ENCODE results near the gene SUPT3H. TPM values are rescaled to one million over a fixed set of nuclear protein-coding genes. Genes with fewer than 3 reads are reported as not detected.
A peak's percentile ranks its signal among the peaks of the same experiment; 100 is the strongest.

The SUPT3H gene
- total and polyA plus RNA-seq, 7 experiments from 2014 or later, result 8.0 to 16.0 (median 12.7) TPM

DNA sequence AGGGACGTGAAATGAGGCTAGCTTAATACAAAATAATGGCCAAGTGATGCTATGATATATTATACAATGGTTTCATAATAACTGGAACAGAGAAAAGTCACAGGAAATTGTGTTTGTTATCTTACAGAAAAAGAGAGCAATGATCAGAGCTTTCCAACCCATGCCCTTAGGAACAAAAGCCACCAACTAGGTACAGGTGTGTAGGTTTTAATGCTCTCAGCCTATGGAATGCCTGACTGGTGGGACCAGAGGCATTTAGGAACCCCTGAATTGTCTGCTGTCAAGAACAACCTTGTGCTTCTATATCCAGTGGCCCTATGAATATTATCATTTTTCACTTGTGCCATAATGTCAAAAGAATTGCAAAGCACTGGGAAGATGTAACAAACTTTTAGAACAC is 182.6 kb downstream of the SUPT3H start:
- H3K4me1 Mint-ChIP-seq, result peaks cover 0 to 23% (median 8%) of the 10 kb centered on the region in 7 donors
- no peak overlapping the region for H3K4me3 Mint-ChIP-seq

DNA sequence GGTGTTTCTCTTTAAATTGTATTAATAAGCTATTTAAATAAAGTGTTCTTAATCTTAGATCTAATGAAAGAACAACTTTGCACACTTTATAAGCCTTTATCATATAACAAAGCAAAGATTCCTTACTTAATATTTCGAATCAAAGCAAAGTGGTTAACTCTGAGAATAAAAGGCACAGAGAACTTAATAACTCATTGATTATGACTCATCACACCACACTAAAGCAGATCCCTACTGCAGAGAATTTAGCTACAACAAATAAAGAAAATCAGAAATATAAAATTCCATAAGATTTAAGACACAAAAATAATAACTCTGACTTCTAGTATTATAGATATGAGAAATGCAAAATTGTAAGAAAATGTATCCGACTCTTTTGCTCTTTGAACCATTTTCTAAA is 185.2 kb downstream of the SUPT3H start:
- peaks cover 0 to 17% (median 9%) of the 10 kb centered on the region in 7 donors for H3K4me1 Mint-ChIP-seq
- H3K27ac Mint-ChIP-seq, result peak overlapping the region in 1 of 9 donors; percentile 7
- H3K36me3 Mint-ChIP-seq, result peaks cover 0 to 6% (median 3%) of the 10 kb centered on the region in 5 donors
- no peak for ATAC-seq
- H3K27ac ChIP-seq (ENCODE audit: low read depth, low read length), result no peak overlapping the region
- ChIA-PET POLR2A (no interaction called here), CTCF (interaction anchor here (1.0 kb wide), 1 partner anchor 10 kb away, joined by 3 read pairs; no protein-coding TSS in a partner anchor)
- no peaks in the 10 kb centered on the region for H3K4me1 ChIP-seq (ENCODE audit: control insufficient read depth in 2 of 2, insufficient read depth in 2 of 2, low read length in 2 of 2)
- DNase-seq, result no peak
- H3K4me3 Mint-ChIP-seq, result no peak overlapping the region
- no peaks in the 10 kb centered on the region for H3K36me3 ChIP-seq (ENCODE audit: control insufficient read depth in 2 of 3, insufficient read depth in 3 of 3, low read length in 3 of 3)
- no peaks in the 10 kb centered on the region for H3K27me3 ChIP-seq (ENCODE audit: control insufficient read depth in 2 of 2, insufficient read depth in 2 of 2, low read length in 2 of 2)
- intact Hi-C loops (cut with micrococcal nuclease), result no loop called here
- H3K9me3 ChIP-seq (ENCODE audit: control insufficient read depth in 2 of 3, low read length in 3 of 3), result no peaks in the 10 kb centered on the region
- H3K4me3 ChIP-seq (ENCODE audit: low read length), result no peak overlapping the region
- peaks cover 0 to 11% (median 0%) of the 10 kb centered on the region in 11 donors for H3K9me3 Mint-ChIP-seq
- no peaks in the 10 kb centered on the region for H3K27me3 Mint-ChIP-seq

More for the DNA sequence above, 182.6 kb downstream of the SUPT3H start:
- no peaks in the 10 kb centered on the region for H3K36me3 ChIP-seq (ENCODE audit: control insufficient read depth in 2 of 3, insufficient read depth in 3 of 3, low read length in 3 of 3)
- peaks cover 0 to 6% (median 3%) of the 10 kb centered on the region in 5 donors for H3K36me3 Mint-ChIP-seq
- H3K27me3 ChIP-seq (ENCODE audit: control insufficient read depth in 2 of 2, insufficient read depth in 2 of 2, low read length in 2 of 2), result no peaks in the 10 kb centered on the region
- CTCF ChIA-PET, result no interaction called here
- no peaks in the 10 kb centered on the region for H3K9me3 ChIP-seq (ENCODE audit: control insufficient read depth in 2 of 3, low read length in 3 of 3)
- DNase-seq, result no peak
- H3K4me3 ChIP-seq (ENCODE audit: low read length), result no peak overlapping the region
- peaks cover 0 to 10% (median 0%) of the 10 kb centered on the region in 11 donors for H3K9me3 Mint-ChIP-seq
- no peak overlapping the region for H3K27ac Mint-ChIP-seq
- no peaks in the 10 kb centered on the region for H3K4me1 ChIP-seq (ENCODE audit: control insufficient read depth in 2 of 2, insufficient read depth in 2 of 2, low read length in 2 of 2)
- no peak overlapping the region for H3K27ac ChIP-seq (ENCODE audit: low read depth, low read length)
- POLR2A ChIA-PET, result no interaction called here
- H3K27me3 Mint-ChIP-seq, result no peaks in the 10 kb centered on the region
- no peak for ATAC-seq
- intact Hi-C loops (cut with micrococcal nuclease), result no loop called here

DNA sequence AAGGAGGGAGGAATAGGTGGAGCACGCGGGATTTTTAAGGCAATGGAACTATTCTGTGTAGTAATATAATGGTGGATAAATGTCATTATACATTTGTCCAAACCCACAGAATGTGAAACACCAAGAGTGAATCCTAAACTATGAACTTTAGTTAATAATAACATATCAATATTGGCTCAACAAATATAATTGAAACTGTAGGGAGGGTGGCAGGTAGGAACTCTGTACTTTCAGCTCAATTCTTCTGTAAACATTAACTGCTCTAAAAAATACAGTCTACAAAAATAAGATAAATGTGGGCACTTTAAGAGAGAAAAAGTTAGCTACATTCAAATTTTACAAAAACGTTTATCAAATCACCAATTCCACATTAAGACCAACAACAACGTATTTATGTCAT is 186.3 kb downstream of the SUPT3H start:
- ChIA-PET POLR2A (no interaction called here), CTCF (no interaction called here)
- no peak for ATAC-seq
- no peak for DNase-seq
- Mint-ChIP-seq H3K9me3 (peaks cover 0 to 11% (median 0%) of the 10 kb centered on the region in 11 donors), H3K36me3 (peaks cover 0 to 6% (median 3%) of the 10 kb centered on the region in 5 donors), H3K4me3 (no peak overlapping the region), H3K27me3 (no peaks in the 10 kb centered on the region), H3K4me1 (peaks cover 0 to 16% (median 8%) of the 10 kb centered on the region in 7 donors), H3K27ac (no peak overlapping the region)
- Histone ChIP-seq H3K9me3 (ENCODE audit: control insufficient read depth in 2 of 3, low read length in 3 of 3) (no peaks in the 10 kb centered on the region), H3K36me3 (ENCODE audit: control insufficient read depth in 2 of 3, insufficient read depth in 3 of 3, low read length in 3 of 3) (no peaks in the 10 kb centered on the region), H3K4me1 (ENCODE audit: control insufficient read depth in 2 of 2, insufficient read depth in 2 of 2, low read length in 2 of 2) (no peaks in the 10 kb centered on the region), H3K4me3 (ENCODE audit: low read length) (no peak overlapping the region), H3K27me3 (ENCODE audit: control insufficient read depth in 2 of 2, insufficient read depth in 2 of 2, low read length in 2 of 2) (no peaks in the 10 kb centered on the region), H3K27ac (ENCODE audit: low read depth, low read length) (no peak overlapping the region)
- intact Hi-C loops (cut with micrococcal nuclease), result no loop called here

DNA sequence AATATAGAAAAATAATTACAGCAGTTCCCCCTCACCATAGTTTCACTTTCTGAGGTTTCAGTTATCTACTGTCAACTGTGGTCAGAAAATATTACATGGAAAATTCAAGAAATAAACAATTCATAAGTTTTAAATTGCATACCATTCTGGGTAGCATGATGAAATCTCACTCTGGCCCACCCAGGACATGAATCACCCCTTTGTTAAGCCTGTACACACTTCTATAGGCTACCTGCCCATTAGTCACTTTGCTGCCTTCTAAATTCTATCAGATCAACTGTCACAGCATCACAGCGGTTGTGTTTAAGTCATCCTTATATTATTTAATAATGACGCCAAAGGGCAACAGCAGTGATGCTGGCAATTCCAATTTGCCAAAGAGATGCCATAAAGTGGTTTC is 189.9 kb downstream of the SUPT3H start:
- H3K27me3 ChIP-seq (ENCODE audit: control insufficient read depth in 2 of 2, insufficient read depth in 2 of 2, low read length in 2 of 2), result no peaks in the 10 kb centered on the region
- peaks cover 10 to 30% (median 25%) of the 10 kb centered on the region in 7 donors for H3K4me1 Mint-ChIP-seq
- intact Hi-C loops (cut with micrococcal nuclease), result no loop called here
- H3K36me3 Mint-ChIP-seq, result peaks cover 0 to 18% (median 5%) of the 10 kb centered on the region in 5 donors
- H3K9me3 ChIP-seq (ENCODE audit: control insufficient read depth in 2 of 3, low read length in 3 of 3), result no peaks in the 10 kb centered on the region
- H3K27me3 Mint-ChIP-seq, result no peaks in the 10 kb centered on the region
- H3K36me3 ChIP-seq (ENCODE audit: control insufficient read depth in 2 of 3, insufficient read depth in 3 of 3, low read length in 3 of 3), result no peaks in the 10 kb centered on the region
- ChIA-PET CTCF (no interaction called here), POLR2A (no interaction called here)
- no peak overlapping the region for H3K4me3 ChIP-seq (ENCODE audit: low read length)
- DNase-seq (no peak), ATAC-seq (no peak)
- H3K9me3 Mint-ChIP-seq, result peaks cover 0 to 11% (median 0%) of the 10 kb centered on the region in 11 donors
- no peak overlapping the region for H3K4me3 Mint-ChIP-seq
- no peak overlapping the region for H3K27ac ChIP-seq (ENCODE audit: low read depth, low read length)
- peaks cover 0 to 6% of the 10 kb centered on the region in 2 donors for H3K4me1 ChIP-seq (ENCODE audit: control insufficient read depth in 2 of 2, insufficient read depth in 2 of 2, low read length in 2 of 2)
- H3K27ac Mint-ChIP-seq, result no peak overlapping the region

DNA sequence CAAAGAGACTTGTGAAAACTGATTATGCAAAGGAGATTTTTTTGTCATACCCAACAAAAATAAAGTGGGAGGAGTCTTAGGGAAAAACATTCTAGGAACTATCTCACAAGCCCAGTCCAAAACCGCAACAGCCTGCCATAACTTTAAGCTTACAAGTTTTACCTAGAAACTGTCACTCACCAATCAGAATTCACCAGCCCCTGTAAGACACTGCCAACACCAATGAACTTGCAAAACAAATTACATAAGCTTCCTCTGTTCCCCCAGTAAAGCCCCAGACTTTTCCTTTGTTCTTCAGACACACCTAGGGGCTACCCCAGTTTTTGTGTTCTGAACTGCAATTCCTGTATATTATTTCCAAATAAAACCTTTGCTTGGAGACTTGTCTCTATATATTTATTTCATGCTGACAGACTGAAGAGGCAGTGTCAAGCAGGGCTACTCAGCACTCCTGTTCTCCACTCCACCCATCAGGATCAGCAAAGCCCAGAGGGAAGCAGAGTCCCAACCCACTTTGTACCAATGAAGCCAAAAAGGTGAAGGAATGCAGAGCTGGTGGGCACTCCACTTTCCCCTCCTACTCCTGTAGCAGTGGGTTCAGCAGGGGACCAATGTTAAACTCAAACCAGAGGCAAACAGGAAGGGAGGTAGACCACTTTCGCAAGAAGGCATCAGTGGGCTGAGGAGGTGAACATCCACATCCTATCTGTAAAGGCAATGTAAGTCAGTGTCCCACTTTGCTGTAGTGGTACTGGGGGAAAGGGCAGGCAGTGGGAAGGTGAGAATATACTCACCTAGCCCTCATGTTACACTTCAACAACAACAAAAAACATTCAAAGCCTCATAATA is 192.1 kb downstream of the SUPT3H start:
- ChIA-PET POLR2A (no interaction called here), CTCF (no interaction called here)
- no peaks in the 10 kb centered on the region for H3K27me3 Mint-ChIP-seq
- peaks cover 10 to 30% (median 25%) of the 10 kb centered on the region in 7 donors for H3K4me1 Mint-ChIP-seq
- no peaks in the 10 kb centered on the region for H3K27me3 ChIP-seq (ENCODE audit: control insufficient read depth in 2 of 2, insufficient read depth in 2 of 2, low read length in 2 of 2)
- no peak overlapping the region for H3K27ac ChIP-seq (ENCODE audit: low read depth, low read length)
- no peaks in the 10 kb centered on the region for H3K9me3 ChIP-seq (ENCODE audit: control insufficient read depth in 2 of 3, low read length in 3 of 3)
- intact Hi-C loops (cut with micrococcal nuclease), result no loop called here
- peaks cover 0 to 6% of the 10 kb centered on the region in 2 donors for H3K4me1 ChIP-seq (ENCODE audit: control insufficient read depth in 2 of 2, insufficient read depth in 2 of 2, low read length in 2 of 2)
- DNase-seq (peak in 1 of 9 donors; percentile 1), ATAC-seq (peak; percentile 40)
- H3K36me3 ChIP-seq (ENCODE audit: control insufficient read depth in 2 of 3, insufficient read depth in 3 of 3, low read length in 3 of 3), result no peaks in the 10 kb centered on the region
- H3K9me3 Mint-ChIP-seq, result peaks cover 0 to 12% (median 0%) of the 10 kb centered on the region in 11 donors
- peaks cover 0 to 15% (median 5%) of the 10 kb centered on the region in 5 donors for H3K36me3 Mint-ChIP-seq
- peak overlapping the region in 6 of 10 donors; percentile 2 to 33 (median 26) for H3K4me3 Mint-ChIP-seq
- H3K27ac Mint-ChIP-seq, result peak overlapping the region in 1 of 9 donors; percentile 82
- H3K4me3 ChIP-seq (ENCODE audit: low read length), result no peak overlapping the region

DNA sequence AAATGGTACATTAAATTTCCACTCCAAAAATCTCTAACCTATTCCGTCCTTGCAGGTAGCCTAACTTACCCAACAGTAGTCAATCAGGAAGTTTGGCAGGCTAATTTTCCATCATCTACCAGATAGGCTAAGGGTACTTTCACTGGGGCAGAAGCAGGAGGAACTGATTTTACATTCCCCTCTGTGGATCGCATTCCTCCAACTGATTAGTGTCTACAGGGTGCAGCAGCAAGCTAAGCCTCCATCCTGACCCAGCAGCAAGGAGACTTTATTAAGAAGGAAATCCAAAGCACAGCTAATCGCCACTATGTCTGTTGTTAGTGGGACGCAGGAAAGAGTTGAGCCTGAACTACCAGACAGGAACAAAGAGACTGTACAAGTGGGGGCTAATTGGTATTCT is 192.8 kb downstream of the SUPT3H start:
- Histone ChIP-seq H3K27ac (ENCODE audit: low read depth, low read length) (no peak overlapping the region), H3K4me3 (ENCODE audit: low read length) (no peak overlapping the region), H3K4me1 (ENCODE audit: control insufficient read depth in 2 of 2, insufficient read depth in 2 of 2, low read length in 2 of 2) (peaks cover 0 to 6% of the 10 kb centered on the region in 2 donors), H3K9me3 (ENCODE audit: control insufficient read depth in 2 of 3, low read length in 3 of 3) (no peaks in the 10 kb centered on the region), H3K36me3 (ENCODE audit: control insufficient read depth in 2 of 3, insufficient read depth in 3 of 3, low read length in 3 of 3) (no peaks in the 10 kb centered on the region), H3K27me3 (ENCODE audit: control insufficient read depth in 2 of 2, insufficient read depth in 2 of 2, low read length in 2 of 2) (no peaks in the 10 kb centered on the region)
- no peak overlapping the region for H3K27ac Mint-ChIP-seq
- ATAC-seq, result no peak
- CTCF ChIA-PET, result interaction anchor here (0.7 kb wide), 1 partner anchor 266 kb away, joined by 5 read pairs; no protein-coding TSS in a partner anchor
- DNase-seq, result no peak
- intact Hi-C loops (cut with micrococcal nuclease), result no loop called here
- POLR2A ChIA-PET, result no interaction called here
- no peaks in the 10 kb centered on the region for H3K27me3 Mint-ChIP-seq
- H3K9me3 Mint-ChIP-seq, result peaks cover 0 to 12% (median 0%) of the 10 kb centered on the region in 11 donors
- H3K4me3 Mint-ChIP-seq, result peak overlapping the region in 3 of 10 donors; percentile 22 to 32 (median 29)
- H3K36me3 Mint-ChIP-seq, result peaks cover 0 to 14% (median 4%) of the 10 kb centered on the region in 5 donors
- peaks cover 10 to 30% (median 25%) of the 10 kb centered on the region in 7 donors for H3K4me1 Mint-ChIP-seq

Measured in naive thymus-derived CD4-positive, alpha-beta T cell (primary cell).